HG02642 (cell line): ENCODE data around the gene RSPO4.
"Not testable (repeated sequence)": the region's sequence is repeated elsewhere in the genome, so short reads cannot be mapped to it uniquely, and the experiment has no call there.

Experiments
- ATAC-seq: cut with Tn5 transposase; IDR thresholded peaks from one replicate; pipeline ENCODE4 v1.9.1; 2021; ENCODE audit warnings: mild to moderate bottlenecking; ENCODE audit not compliant: unreplicated experiment, poor library complexity

The RSPO4 gene

GRCh38 chr20:1001911-1002681, at the start of gene RSPO4:
Gene RSPO4, minus strand, starts transcription at chr20:1002311. Its CDS starts 147 bp downstream, at chr20:1002164.
- ATAC-seq, result no peak

- no peak for ATAC-seq
Measured at GRCh38 chr20:1050440-1050839, 48.3 kb upstream of the RSPO4 start.

- ATAC-seq, result no peak
Measured at GRCh38 chr20:1045860-1046418, 43.8 kb upstream of the RSPO4 start.

GRCh38 chr20:1041845-1042390, 39.8 kb upstream of the RSPO4 start:
- no peak for ATAC-seq

GRCh38 chr20:1038205-1038604, 36.1 kb upstream of the RSPO4 start:
- ATAC-seq, result no peak

- ATAC-seq, result no peak
Measured at GRCh38 chr20:1037039-1037438, 34.9 kb upstream of the RSPO4 start.

GRCh38 chr20:1035466-1035865, 33.4 kb upstream of the RSPO4 start:
- ATAC-seq, result no peak

GRCh38 chr20:1034415-1034789, 32.3 kb upstream of the RSPO4 start:
- ATAC-seq, result no peak

GRCh38 chr20:1033751-1034414, 31.8 kb upstream of the RSPO4 start:
- ATAC-seq, result no peak

GRCh38 chr20:1029980-1030379, 27.9 kb upstream of the RSPO4 start:
- no peak for ATAC-seq

- ATAC-seq, result not testable (repeated sequence)
Measured at GRCh38 chr20:1026214-1026613, 24.1 kb upstream of the RSPO4 start.

- ATAC-seq, result no peak
Measured at GRCh38 chr20:1022871-1023270, 20.8 kb upstream of the RSPO4 start.

- ATAC-seq, result no peak
Measured at GRCh38 chr20:1020614-1021013, 18.5 kb upstream of the RSPO4 start.

GRCh38 chr20:1019344-1019743, 17.2 kb upstream of the RSPO4 start:
- no peak for ATAC-seq

- no peak for ATAC-seq
Measured at GRCh38 chr20:1017677-1018076, 15.6 kb upstream of the RSPO4 start.

GRCh38 chr20:1015181-1015580, 13.1 kb upstream of the RSPO4 start:
- ATAC-seq, result no peak

- ATAC-seq, result no peak
Measured at GRCh38 chr20:1014471-1014870, 12.4 kb upstream of the RSPO4 start.

- ATAC-seq, result no peak
Measured at GRCh38 chr20:1013566-1014340, 11.6 kb upstream of the RSPO4 start.

GRCh38 chr20:1012359-1013168, 10.5 kb upstream of the RSPO4 start:
- no peak for ATAC-seq

- no peak for ATAC-seq
Measured at GRCh38 chr20:1010659-1011058, 8.5 kb upstream of the RSPO4 start.
